HG03097 (cell line): ENCODE results near the gene NRF1.

Source experiments
- ATAC-seq: cut with Tn5 transposase; IDR thresholded peaks from one replicate; pipeline ENCODE4 v1.9.1; 2021; ENCODE audit not compliant: unreplicated experiment, low FRiP score

The NRF1 gene

GRCh38 chr7:129796186-129796775 lies 184.8 kb downstream of the NRF1 start:
- ATAC-seq, result no peak

GRCh38 chr7:129797214-129797789 lies 185.8 kb downstream of the NRF1 start:
- no peak for ATAC-seq

- ATAC-seq, result no peak
These were observed 187.3 kb downstream of the NRF1 start for GRCh38 chr7:129798616-129799349.

- no peak for ATAC-seq
These were observed 187.9 kb downstream of the NRF1 start for GRCh38 chr7:129799350-129799955.

GRCh38 chr7:129800901-129801300 lies 189.4 kb downstream of the NRF1 start:
- ATAC-seq, result no peak

- no peak for ATAC-seq
These were observed 190.4 kb downstream of the NRF1 start for GRCh38 chr7:129801882-129802281.

GRCh38 chr7:129803546-129804081 lies 192.1 kb downstream of the NRF1 start:
- no peak for ATAC-seq

- no peak for ATAC-seq
These were observed 192.8 kb downstream of the NRF1 start for GRCh38 chr7:129804111-129804889.

- no peak for ATAC-seq
These were observed 193.6 kb downstream of the NRF1 start for GRCh38 chr7:129804890-129805719.
